Colon (tissue), 2 donors: ENCODE measurements around the gene APH1A.
"Not testable (repeated sequence)": the region's sequence is repeated elsewhere in the genome, so short reads cannot be mapped to it uniquely, and the experiment has no call there.

Experiments used
- FAIRE-seq: peaks from 2 replicates; lab custom pipeline; 2012; peaks lifted over from hg19 to GRCh38; lab: Jason Lieb, UNC
- donor health status: control.
- donor health status: control.

The APH1A gene

DNA sequence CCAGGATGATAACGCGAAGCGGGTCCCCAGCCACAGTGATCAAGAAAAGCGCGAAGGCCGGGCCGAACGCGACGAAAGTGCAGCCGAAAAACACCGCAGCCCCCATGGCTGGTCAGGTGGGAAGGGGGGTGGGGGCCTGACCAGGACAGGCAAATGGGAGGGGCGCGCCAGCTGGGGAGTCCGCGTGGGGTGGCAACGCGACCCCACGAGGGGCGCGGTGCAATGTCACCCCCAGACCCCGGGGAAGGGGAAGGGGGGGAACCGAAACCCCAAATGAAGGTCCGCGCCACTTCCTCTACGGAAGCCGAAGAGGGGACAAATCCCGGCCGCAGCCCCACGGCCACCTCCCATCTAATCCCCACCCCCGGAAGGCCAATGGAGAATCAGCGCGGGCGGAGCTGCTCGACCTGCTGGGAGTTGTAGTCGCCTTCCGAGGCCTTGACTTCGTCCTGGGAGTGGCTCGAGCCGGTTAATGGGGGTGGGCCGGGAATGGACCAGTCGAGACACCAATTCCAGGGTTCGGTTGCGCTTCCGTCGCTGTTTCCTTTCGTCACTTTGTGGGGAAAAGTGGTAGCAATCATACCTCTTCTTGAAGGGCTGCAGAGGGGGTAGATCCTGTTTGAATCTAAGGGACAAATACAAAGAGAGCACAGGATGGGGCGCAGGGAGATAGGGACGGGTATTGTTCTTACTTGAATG lies at the start of gene APH1A:
APH1A (minus strand) TSS at position 312 of the 699 bp plus-strand sequence; CDS start at position 106, 206 bp downstream.
- FAIRE-seq = no peak

DNA sequence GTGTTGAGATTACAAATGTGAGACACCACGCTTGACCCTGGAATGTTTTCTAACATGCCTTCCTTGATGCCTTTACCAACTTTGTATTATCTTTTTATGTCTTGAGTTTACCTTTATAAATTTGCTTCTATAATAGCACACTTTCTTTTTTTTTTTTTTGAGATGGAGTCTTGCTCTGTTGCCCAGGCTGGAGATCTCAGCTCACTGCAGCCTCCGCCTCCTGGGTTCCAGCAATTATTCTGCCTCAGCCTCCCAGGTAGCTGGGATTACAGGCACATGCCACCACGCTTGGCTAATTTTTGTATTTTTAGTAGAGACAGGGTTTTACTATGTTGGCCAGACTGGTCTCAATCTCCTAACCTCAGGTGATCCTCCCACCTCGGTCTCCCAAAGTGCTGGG lies 45.9 kb upstream of the APH1A start:
- not testable (repeated sequence) for FAIRE-seq

DNA sequence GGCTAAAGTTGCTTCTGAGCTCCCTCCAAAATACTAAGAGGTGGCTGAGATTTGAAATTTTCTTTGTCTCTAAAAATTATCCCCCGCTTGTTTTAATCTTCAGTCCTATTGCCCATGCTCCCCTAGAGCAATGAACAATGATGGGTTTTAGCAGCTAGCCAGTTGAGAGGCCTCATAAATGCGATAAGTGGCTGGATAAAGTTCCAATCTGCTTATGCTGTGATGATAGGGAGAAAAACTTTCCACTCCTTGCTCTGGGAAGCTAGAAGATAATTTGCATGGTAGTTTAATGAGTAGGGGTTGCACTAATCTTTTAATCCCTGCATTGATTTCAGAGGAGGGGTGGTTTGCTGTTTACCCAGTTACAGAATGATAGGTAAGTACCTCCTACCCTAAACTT lies 42.9 kb upstream of the APH1A start:
- FAIRE-seq = no peak

DNA sequence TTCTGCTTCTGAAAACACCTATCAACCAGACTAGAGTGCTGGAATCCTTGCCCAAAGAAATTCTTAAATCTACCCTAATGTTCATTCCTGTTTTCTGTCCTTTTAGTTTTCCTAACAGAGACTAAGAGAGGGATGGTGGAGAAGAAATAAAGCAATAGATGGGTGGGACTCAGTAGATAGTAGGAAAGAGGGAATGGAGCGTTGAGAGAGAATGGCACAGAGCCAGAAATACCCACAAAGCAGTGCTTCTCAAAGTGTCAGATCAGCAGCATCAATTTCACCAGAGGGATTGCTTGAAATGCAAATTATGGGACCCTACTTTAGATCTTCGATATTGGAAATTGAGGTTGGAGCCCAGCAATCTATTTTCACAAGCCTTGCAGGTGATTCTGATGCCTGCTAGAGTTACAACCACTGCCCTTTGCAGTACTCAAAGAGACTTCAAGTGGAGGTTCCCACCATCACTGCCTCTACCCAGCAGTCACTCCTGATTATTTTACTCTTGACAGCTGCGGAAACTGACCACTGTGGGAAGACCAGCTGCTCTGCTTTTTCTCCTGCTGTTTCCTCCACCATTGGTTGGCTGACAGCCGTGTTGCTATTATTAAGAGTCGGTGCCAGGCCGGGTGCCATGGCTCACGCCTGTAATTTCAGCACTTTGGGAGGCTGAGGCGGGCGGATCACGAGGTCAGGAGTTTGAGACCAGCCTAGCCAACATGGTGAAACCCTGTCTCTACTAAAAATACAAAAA lies 41.1 kb upstream of the APH1A start:
- FAIRE-seq = no peak

DNA sequence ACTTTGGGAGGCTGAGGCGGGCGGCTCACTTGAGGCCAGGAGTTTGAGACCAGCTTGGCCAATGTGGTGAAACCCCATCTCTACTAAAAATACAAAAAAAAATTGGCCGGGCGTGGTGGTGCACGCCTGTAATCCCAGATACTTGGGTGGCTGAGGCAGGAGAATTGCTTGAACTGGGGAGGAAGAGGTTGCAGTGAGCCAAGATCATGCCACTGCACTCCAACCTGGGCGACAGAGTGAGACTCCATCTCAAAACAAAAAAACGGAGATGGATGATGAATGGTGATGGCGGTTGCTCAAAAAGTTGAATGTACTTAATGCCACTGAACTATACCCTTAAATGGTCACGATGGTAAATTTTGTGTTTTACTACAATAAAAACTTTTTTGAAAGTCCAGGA lies 39.8 kb upstream of the APH1A start:
- not testable (repeated sequence) for FAIRE-seq

DNA sequence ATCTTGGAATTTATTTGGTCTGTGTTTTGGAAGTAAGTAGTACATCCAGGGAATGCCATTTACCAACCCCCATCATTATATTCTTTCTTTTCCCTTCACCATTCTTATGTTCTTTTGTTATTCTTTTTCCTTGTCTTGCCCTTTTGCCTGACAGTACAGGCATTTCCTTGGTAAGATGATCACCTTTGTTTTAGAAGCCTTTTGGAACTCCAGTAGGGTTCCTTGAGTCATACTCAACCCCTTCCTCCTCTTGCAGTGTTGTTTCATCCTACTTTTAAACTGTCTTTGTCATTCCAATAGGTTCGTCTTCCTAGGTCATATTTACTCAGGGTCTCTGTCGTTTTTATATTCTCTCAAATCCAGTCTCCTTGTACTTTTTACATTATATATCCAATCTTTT lies 34.1 kb upstream of the APH1A start:
- no peak for FAIRE-seq

DNA sequence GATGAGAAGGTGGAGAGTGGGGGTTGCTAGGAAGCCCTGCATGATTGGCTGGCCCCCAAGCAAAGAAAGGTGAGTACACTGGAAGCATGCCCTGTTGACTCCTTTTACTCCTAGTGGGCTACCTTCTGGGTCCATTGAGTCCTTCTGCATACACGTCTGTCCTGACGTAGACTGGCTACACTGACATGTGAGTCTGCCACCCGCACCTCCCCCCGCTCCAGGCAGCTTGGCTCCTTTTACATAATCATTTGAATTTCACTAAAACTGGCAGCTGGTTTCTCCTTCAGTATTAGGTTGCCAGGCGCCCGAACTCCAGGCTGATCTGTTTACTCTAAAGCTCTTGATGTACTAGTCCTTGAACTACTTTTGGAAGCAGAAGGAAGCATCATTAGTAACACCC lies 33.5 kb upstream of the APH1A start:
- FAIRE-seq = no peak

DNA sequence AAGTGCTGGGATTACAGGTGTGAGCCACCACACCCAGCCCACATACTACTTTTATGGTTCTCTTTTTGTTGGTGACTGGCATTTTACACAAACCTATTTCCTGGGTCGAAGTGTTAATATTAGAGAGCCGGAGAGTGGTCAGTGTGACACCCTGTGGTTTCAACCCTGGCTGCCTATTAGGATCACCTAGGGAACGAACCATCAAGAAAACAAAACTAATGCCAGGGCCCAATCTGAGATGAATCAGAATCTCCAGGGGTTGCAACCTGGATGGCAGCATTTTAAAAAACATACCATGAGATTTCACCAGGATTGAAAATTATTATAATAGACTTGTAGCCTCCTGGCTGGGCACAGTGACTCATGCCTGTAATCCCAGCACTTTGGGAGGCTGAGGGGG lies 30.9 kb upstream of the APH1A start:
- FAIRE-seq = no peak

DNA sequence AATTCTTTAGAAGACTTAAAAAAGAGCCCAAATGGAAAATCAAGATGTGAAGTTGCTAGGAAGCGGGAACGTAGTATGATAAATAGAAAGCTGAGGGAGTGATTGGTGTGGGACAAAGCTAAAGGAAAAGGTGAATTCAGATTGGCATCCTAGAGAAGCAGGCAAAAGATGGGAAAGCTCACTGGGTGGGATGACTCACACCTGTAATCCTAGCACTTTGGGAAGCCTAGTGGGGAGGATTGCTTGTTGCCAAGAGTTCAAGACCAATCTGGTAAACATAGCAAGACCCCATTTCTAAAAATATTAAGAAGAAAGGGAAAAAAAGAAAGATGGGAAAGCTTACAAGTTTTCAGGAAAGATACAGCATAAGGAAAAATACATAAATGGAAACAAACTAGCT lies 26.7 kb upstream of the APH1A start:
- FAIRE-seq = no peak

DNA sequence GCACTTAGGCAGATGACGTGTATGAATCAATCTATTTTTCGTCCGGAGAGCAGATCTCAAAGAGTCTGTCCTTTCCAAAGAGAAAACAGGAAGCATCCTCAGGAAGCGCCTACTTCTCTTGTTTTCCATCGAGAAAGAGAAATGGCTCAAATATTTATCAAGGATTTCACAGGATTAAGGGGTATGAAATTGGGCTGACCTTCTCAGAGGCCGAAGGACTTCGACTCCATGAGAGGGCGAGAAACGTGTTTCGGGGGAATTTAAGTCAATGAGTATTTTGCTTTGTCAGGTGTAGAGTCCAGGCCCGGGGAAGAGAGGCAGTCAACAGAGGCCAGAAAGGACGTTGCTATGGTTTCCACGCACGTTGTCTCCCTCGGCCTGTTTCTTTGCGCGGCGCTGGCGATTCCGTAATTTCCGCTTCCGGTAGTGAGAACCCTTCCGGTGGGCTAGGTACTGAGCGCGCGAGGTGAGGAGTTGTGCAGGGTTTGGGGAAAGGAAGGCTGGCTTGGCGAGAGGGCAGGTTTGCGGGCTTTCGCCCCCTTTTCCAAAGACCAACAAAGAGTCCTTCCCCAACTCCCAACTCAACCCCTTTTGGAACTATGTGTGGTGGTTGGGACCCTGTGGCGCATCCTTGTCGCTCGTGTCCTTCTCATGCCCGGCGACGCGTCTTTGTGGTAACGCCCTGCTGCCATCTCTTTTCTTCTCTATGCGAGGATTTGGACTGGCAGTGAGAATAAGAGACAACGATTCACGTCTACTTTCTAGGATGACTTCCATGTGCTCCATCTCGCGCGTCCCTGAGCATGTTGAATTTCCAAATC lies 24.8 kb upstream of the APH1A start, which contains the start of gene MRPS21:
MRPS21 (plus strand) TSS at position 429 of the 821 bp plus-strand sequence. CDS start 506 bp downstream, outside the sequence.
- FAIRE-seq = no peak

DNA sequence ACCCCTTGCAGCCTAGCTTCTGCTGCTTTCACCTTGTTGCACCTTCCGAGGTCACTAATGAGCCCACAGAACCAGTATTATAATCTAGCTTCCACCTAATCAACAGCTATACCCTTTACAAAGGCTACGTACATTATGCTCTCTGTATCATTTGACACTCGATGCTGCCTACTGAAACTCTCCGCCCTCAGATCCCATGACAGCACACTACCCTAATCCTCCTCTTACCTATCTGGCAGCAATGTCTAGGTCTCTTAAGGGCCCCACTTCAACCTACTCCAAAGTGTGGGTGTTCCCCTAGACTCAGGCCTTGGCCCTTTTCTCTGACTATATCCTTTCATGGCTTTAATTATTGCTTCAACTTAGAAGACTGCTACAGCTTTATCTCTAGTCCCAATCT lies 20.0 kb upstream of the APH1A start:
- FAIRE-seq = no peak

DNA sequence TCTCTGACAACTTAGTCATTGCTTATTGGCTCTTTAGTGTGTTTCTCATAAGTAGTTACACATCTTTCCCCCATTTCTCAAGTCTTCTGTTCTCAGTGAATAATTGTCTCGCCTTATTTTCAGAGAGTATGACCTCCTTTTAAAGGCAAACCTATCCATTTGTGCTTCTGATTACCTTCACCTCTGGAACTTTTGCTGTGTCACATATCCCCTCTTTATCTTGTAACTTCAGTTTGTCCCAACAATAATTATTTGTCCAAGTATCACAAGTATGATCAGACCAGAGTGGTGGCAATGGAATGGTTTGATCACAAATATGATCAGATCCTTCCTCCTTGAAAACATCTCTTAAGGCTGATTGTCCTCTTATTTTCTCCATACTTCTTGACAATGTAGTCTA lies 19.6 kb upstream of the APH1A start:
- FAIRE-seq = no peak

DNA sequence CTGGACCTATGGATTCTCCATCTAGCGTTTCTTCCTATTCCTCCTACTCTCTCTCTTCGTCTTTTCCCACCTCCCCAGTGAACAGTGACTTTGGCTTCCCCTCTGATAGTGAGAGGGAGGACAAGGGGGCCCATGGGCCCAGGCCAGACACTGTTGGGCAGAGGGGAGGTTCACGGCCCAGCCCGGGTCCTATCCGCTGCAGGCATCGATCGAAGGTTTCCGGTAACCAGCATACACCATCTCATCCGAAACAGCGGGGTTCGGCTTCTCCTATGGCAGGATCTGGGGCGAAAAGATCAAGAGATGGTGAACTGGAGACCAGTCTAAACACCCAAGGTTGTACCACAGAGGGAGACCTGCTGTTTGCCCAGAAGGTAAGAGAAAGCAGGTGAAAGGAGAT lies 14.4 kb upstream of the APH1A start:
- no peak for FAIRE-seq

DNA sequence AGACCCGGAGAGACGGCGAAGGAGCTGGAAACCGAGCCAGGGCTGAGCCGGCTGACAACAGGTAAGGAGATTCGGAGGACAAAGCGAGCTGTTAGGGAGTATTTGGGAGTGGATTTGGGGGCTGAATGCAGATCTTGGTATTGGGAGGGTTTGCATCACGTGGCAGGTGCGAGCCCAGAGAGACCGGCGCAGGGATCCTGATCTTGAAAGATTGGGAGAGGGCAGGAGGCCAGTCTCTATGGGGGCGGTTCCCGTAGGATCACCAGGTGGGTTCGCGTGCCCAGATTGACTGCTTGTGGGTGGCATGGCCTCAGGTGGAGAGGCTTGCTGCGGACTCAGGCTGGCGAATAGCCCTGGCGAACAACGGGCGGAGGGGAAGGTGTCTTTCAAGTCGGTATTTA lies 13.7 kb upstream of the APH1A start:
- no peak for FAIRE-seq

DNA sequence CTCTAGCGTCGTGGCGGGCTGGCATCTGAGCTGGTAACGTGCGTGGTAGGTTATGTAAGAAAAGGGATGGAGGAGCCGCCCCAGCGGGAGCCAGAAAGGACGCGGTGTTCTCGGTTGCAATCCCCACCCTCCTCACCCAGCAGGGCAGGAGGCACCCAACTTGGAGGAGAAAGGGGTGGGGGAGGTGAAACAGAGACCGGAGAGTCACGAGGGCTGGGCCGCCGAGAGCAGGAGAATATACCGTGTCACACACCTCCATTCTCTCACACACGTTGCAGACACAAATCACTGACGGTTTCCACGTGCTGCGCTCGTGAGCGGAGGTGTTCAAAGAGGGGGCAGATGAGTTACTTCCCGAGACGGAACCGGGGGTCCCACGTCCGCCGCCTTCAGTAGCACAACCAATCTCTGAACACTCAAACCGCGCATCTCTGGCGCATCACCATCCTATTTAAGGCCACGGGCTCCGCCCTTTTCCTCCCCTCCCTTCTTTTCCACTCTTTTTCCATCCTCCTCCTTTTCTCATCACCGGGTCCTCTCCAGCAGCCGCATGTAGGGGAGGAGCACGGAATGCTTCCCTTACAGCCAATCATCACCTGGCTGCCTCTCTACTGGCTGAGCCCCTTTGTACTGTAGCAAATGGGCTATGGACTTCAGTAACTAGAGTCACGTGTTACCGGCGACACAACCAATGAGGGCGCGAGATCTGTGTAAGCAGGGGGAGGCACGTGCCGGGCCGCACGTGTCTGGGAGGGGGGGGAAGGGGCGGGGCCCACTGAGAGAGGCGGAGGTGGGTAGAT lies 13.1 kb upstream of the APH1A start, which contains the start of gene CIART:
CIART (plus strand) TSS at position 797 of the 800 bp plus-strand sequence. CDS start 714 bp downstream, outside the sequence.
- FAIRE-seq = no peak

DNA sequence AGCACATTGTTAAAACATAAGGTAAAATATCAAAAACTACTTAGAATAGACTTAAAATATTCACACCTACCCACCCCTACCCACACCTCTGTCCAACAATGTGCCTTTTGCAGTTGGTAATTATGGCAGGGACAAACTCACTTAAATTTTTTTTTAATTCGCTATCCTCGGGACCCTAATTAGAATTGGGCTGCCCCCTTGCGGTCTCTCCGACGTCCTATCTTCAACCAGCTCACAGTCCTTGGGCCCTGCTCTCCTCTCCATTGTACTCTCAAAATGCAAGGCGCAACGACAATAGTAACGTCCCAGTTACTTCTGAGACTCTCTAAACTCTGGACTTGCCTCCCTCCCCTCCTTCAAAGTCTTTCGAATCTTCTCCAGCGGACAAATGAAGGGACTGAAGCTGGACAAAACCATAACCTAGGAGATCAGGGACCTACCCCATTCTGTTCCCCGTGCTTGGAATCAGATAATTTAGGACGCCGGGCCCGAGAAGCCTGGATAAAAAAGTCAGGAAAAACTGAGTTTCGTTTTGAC lies 12.5 kb upstream of the APH1A start:
- no peak for FAIRE-seq

DNA sequence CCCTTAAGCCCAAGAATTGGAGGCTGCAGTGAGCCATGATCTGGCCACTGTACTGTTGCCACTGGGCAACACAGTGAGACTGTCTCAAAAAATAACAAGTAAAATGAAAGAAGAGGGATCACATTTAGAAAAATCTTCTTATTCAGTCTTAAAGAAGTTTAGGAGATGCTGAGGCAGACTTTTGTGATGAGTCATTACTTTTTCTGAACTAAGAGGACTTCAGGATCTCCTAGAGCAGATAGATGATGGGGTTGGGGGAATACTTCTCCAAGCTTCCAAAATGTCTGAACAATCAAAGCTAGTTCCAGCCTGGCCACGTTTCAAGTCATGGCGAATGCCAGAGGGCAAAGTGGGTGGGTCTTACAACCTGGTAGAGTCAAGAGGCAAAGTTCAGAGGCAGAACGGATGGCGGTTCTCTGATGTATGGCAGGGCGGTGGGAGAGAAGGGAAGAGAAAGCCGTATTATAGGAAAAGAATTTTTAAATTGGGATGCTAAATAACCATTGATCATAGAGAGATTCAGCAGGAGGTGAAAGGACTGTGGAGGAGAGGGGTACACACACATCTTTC lies 11.4 kb upstream of the APH1A start:
- no peak for FAIRE-seq

DNA sequence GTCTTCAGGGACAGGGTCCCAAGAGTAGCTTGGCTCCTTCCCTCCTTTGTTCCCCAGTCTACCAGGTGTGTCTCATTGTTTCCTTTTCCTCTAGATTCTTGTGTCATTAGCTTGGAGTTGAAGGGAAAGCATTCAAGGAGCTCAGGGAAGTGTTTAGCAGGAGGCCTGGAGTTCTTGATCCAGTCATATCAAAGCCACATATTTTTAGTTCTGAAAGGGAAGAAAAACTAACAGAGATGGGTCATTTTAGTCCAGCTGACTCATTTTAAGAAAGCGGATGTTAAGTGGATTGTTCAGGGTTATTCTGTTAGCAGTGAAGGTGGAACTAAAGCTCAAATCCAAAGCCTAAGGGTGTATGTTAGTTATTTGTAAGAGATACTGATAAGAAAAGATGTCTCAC lies 4.5 kb upstream of the APH1A start:
- no peak for FAIRE-seq

DNA sequence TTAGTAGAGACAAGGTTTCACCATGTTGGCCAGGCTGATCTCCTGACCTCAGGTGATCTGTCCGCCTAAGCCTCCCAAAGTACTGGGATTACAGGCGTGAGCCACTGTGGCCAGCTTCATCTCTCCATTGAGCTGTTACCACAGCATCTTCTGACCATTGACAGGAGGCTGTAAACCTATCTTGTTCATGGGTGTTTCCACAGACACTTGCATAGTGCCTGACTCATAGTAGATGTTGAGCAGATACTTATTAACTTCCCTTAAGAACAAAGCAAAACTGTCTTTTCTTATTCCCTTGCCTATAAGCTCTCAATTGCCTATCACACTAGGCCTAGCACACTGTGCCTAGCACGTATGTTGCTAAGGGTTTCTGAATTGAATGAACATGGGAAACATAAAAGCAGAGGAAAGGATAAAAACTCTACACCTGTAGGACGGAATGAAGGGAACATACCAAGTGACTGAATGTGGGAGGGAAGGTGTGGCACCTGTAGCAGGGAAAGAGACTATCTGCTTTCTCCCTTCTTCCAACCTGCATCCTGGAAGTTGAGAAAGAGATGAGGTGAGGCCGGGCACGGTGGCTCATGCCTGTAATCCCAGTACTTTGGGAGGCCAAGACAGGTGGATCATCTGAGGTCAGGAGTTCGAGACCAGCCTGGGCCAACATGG lies 2.6 kb upstream of the APH1A start:
- no peak for FAIRE-seq

DNA sequence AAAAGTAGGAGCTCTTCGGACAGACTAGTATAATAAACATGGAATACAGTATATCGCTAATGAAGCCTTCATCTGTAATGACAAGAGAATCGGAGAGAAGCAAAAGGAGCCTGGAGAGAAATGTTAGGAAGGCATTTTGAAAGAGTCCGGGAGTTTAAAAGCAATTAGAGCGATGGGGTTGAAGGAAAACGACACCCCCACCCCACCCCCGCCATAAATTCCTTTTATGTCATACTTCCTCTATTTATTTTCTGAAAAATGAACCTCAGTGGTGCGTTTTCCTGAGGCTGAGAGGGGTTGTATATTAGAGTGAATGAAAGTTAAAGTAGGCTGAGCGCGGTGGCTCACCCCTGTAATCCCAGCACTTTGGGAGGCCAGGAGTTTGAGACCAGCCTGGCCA lies 635 bp upstream of the APH1A start:
- no peak for FAIRE-seq

DNA sequence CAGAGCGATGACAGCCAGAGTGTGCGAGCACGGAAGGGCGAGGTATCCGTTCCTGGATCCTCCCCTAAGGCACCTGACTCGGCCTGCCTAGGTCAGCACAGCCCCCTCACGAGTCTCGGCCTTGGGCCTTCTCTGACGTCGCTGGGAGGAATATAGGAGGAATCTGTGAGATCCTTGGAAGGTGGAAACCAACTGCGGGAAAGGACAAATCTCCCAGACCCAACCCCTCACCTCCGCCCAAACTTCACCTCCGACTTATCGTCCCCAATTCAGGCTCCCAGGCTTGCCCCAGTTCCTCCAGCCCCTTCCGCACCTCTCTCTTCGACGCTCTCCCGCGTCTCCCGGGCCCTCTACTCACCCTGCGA lies 494 bp downstream of the APH1A start:
- FAIRE-seq = no peak
